ENCODE measurements around the gene FOLR2. TPM values are rescaled to one million over a fixed set of nuclear protein-coding genes. Genes with fewer than 3 reads are reported as not detected.

FOLR2 gene
- total RNA-seq, 1 experiment from 2014 or later, result not detected

- no TSS peak for BruUV-seq (replicated peaks)
- no peak for DNase-seq
- H3K9me3 Mint-ChIP-seq (ENCODE audit: low read depth, unreplicated experiment), result no peaks in the 10 kb centered on the region
- H3K4me1 Mint-ChIP-seq (ENCODE audit: low read depth, unreplicated experiment), result no peaks in the 10 kb centered on the region
- no peak for TF ChIP-seq CTCF (IDR thresholded peaks at IDR 0.05; ENCODE audit: unreplicated experiment)
- no peaks in the 10 kb centered on the region for H3K36me3 Mint-ChIP-seq (ENCODE audit: insufficient read depth, unreplicated experiment)
- no peak overlapping the region for H3K4me3 Mint-ChIP-seq (ENCODE audit: low read depth, unreplicated experiment)
- CTCF ChIA-PET, result no interaction called here
- peaks cover 55% of the 10 kb centered on the region for H3K27me3 Mint-ChIP-seq (ENCODE audit: unreplicated experiment)
- intact Hi-C loops (cut with micrococcal nuclease; ENCODE audit: unreplicated experiment), result no loop called here
- no peak overlapping the region for H3K27ac Mint-ChIP-seq (ENCODE audit: unreplicated experiment)
Observed at GRCh38 chr11:72254299-72254993, 37.9 kb downstream of the FOLR2 start.

GRCh38 chr11:72257570-72257969 lies 41.0 kb downstream of the FOLR2 start:
- Mint-ChIP-seq H3K36me3 (ENCODE audit: insufficient read depth, unreplicated experiment) (no peaks in the 10 kb centered on the region), H3K4me1 (ENCODE audit: low read depth, unreplicated experiment) (no peaks in the 10 kb centered on the region), H3K27ac (ENCODE audit: unreplicated experiment) (no peak overlapping the region), H3K4me3 (ENCODE audit: low read depth, unreplicated experiment) (no peak overlapping the region), H3K27me3 (ENCODE audit: unreplicated experiment) (peaks cover 28% of the 10 kb centered on the region), H3K9me3 (ENCODE audit: low read depth, unreplicated experiment) (no peaks in the 10 kb centered on the region)
- BruUV-seq (replicated peaks), result no TSS peak
- TF ChIP-seq CTCF (IDR thresholded peaks at IDR 0.05; ENCODE audit: unreplicated experiment), result no peak
- CTCF ChIA-PET, result interaction anchor here (1.3 kb wide), 1 partner anchor 9 kb away, joined by 3 read pairs; no protein-coding TSS in a partner anchor
- DNase-seq, result no peak
- intact Hi-C loops (cut with micrococcal nuclease; ENCODE audit: unreplicated experiment), result no loop called here

- no peak for TF ChIP-seq CTCF (IDR thresholded peaks at IDR 0.05; ENCODE audit: unreplicated experiment)
- no peak for DNase-seq
- Mint-ChIP-seq H3K4me3 (ENCODE audit: low read depth, unreplicated experiment) (no peak overlapping the region), H3K4me1 (ENCODE audit: low read depth, unreplicated experiment) (no peaks in the 10 kb centered on the region), H3K27me3 (ENCODE audit: unreplicated experiment) (peaks cover 19% of the 10 kb centered on the region), H3K36me3 (ENCODE audit: insufficient read depth, unreplicated experiment) (no peaks in the 10 kb centered on the region), H3K27ac (ENCODE audit: unreplicated experiment) (no peak overlapping the region), H3K9me3 (ENCODE audit: low read depth, unreplicated experiment) (no peaks in the 10 kb centered on the region)
- intact Hi-C loops (cut with micrococcal nuclease; ENCODE audit: unreplicated experiment), result no loop called here
- CTCF ChIA-PET, result no interaction called here
- no TSS peak for BruUV-seq (replicated peaks)
Observed at GRCh38 chr11:72259490-72259889, 42.9 kb downstream of the FOLR2 start.

- Mint-ChIP-seq H3K4me3 (ENCODE audit: low read depth, unreplicated experiment) (no peak overlapping the region), H3K36me3 (ENCODE audit: insufficient read depth, unreplicated experiment) (no peaks in the 10 kb centered on the region), H3K4me1 (ENCODE audit: low read depth, unreplicated experiment) (no peaks in the 10 kb centered on the region), H3K27me3 (ENCODE audit: unreplicated experiment) (peaks cover 8% of the 10 kb centered on the region), H3K9me3 (ENCODE audit: low read depth, unreplicated experiment) (no peaks in the 10 kb centered on the region), H3K27ac (ENCODE audit: unreplicated experiment) (no peak overlapping the region)
- intact Hi-C loops (cut with micrococcal nuclease; ENCODE audit: unreplicated experiment), result no loop called here
- CTCF ChIA-PET, result interaction anchor here (0.7 kb wide), 1 partner anchor 65 kb away, joined by 4 read pairs; no protein-coding TSS in a partner anchor
- no peak for DNase-seq
- BruUV-seq (replicated peaks), result no TSS peak
- TF ChIP-seq CTCF (IDR thresholded peaks at IDR 0.05; ENCODE audit: unreplicated experiment), result no peak
Observed at GRCh38 chr11:72260574-72260973, 44.0 kb downstream of the FOLR2 start.
